HG03103 (cell line): ENCODE data around the gene POMGNT1.

ENCODE experiments used
- ATAC-seq: cut with Tn5 transposase; IDR thresholded peaks from one replicate; pipeline ENCODE4 v1.9.1; 2021; ENCODE audit warnings: low read depth; ENCODE audit not compliant: unreplicated experiment

POMGNT1 gene

DNA sequence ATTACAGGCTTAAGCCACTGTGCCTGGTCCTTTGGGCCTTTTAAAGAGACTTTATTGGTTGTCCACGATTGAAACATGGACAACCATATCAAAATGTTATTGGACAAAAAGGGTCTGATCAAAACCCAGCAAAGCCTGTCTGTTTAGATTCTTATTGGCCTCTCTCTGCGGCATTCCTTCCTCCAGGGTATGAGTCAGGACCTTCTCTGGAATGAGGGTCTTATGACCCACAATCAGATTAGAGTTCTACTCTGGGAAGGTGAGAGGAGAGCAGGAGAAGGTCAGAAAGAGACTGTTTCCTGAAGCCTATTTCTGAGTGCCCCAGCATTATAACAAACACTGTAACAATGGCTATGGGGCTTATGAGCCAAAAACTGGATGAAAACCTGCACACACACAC, 12.8 kb upstream of the POMGNT1 start:
- ATAC-seq = no peak

DNA sequence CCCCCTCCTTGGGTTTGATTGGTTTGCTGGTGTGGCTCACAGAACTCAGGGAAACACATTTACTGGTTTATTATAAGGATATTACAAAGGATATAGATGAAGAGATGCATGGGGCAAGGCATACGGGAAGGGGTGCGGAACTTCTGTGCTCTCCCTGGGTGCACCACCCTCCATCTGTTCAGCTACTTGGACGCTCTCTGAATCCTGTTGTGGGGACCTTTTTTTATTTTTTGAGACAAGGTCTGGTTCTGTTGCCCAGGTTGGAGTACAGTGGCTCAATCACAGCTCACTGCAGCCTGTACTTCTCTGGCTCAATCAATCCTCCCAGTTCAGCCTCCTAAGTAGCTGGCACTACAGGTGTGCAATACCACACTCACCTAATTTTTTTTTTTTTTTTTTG, 12.3 kb upstream of the POMGNT1 start:
- no peak for ATAC-seq

DNA sequence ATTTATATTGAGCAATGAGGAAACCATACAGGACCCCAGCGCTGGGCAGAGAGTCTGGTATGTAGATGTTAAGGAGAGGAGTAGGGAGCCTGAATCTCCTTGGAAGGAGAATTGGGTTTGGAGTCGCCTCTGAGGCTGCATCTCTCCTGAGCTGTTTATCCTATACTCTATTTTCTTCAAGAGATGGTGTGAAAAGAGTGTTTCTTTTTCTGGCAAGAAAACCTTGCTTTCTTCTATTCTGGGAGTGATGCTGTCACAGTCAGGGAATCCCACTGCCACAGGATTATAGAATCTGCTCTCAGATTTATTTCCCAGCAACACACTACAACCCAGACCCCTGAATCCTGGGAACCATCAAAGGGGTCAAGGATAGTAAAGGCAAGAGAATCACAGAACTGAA, 8.2 kb upstream of the POMGNT1 start:
- no peak for ATAC-seq

DNA sequence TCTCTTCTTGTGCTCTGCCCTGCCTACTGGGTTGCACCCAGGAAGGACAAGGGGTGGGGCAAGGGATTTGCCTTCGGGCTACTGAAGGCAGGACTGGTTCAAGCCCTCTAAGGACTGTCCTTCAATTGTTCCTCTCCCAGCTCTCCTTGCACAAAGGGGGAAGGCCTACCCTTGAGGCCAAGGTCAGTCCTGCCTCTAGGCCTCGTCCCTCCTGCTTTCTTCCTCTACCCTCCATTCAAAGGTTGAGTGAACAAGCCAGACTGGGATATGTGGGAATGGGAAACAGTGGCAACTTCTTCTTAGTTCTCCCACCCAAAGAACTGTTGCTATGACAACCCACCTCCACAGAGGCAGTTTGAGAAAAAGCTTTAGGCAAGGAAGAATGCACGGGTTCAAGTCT, 7.6 kb upstream of the POMGNT1 start:
- no peak for ATAC-seq

DNA sequence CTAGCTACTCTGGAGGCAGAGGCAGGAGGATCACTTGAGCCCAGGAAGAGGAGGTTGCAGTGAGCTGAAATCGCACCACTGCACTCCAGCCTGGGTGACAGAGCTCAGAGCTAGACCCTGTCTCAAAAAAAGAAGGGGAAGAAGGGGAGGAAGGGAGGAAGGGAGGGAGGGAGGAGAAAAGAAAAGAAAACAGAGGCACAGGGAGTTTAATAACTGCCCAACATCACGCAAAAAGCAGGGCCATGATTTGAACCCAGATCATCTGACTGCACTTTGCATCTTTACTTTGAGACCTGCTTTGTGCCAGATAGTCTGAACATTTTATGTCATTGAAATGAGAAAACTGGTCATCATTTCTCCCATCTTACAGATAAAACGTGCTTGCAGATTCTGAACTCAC, 6.9 kb upstream of the POMGNT1 start:
- ATAC-seq = no peak

DNA sequence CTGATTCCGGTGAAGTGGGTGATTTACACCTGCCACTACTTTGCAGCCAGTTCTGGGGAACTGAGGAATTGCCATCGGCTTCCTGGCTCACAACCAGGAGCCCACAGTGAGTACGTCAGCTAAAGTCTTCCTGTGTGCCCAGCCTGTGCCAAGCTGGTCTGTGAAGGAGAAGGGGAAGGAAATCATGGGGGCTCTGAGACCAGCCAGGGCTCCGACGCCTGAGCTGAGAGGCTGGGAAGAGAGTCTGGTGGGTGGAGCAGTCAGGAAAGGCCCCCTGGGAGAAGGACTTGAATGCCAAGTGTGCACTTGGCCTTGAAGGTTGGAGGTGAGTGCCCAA, 6.1 kb upstream of the POMGNT1 start:
- no peak for ATAC-seq

DNA sequence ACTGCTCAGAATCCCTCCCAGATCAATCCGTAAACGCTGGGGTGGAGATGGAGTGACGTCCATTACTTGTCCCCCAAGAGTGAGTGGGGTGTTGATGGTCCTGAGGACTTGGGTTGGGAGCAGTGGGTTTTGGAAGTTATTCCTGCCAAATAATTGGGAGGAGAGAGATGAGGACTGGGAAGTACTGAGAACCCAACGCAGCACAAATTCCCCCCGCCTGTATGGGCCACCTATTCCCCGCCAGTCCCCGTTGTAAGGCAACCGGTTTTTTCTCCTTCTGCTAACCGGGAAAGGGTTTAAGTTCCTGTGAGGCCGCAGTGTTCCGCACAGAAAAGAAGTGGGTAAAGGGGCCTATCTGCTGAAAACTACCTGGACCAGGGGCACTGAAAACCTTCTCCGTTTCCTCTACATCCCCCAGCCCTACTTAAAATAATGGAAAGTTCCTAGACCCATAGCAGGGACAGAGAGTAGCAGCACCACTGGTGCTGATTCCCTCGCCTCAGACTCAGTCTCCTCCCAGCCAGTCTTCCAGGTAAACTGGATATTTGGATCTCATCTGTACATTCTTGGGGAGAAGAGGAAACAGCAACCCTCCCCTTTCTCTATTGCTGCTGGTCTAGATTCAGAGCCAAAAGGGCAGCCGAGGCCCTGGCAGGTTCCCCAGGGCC, 5.6 kb upstream of the POMGNT1 start:
- no peak for ATAC-seq

DNA sequence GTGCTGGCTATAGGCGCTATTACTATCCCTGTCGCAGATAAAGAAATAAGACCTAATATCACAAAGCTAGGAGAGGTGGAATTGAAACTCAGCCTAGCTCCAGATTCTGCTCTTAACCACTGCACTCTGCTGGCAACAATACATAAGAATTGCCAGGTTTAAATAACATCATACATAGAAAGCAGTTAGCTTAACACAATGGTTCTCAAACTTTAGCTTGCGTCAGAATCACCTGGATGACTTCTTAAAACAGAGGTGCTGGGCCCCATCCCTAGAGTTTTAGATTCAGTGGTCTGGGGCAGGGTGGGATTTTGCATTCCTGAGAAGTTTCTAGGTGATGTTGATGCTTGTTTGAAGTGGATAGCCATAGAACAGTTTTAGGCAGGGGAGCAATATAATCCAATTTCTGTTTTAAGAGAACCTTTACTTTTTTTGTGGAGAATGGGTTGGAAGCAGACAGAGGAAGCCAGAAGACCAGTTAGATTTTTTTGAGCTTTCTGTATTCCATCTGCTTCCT, 1.1 kb upstream of the POMGNT1 start:
- ATAC-seq = no peak

DNA sequence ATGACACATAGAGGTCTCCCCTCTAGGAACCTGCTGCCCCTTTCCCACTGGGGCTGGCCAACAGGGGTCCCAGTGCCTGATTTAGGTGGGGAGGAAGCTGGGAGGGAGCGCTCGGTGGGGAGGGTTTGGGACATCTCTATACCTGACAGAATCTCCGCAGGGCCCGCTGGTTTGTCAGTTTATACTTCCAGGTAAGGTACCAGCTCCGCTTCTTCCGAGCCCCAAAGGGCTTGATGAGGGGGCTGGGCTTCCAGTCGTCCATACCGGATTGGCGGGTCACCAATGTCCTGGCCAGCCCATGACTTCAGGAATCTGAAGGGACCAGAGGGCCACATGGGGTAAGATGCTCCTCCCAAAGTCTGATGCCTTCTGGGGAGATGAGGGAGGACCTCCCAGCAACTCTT, 672 bp downstream of the POMGNT1 start:
- no peak for ATAC-seq

DNA sequence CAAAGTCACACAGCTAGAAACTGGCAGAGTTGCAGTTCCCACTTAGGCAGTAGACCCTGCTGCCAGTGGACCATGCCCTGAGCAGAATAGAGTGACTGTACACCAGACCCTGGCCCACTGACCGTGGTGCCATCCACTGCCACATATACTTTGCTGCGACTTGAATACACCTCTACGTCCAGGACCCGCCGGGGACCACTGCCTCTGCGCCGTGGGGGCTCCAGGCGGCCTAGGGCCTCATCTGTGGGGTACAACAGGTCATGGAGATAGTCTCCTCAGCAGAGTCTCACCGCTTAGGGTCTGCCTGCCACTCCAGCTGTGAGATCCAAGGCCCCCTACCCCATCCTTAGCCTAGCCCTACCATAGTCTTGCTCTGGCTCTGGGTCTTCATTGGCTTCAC, 1.6 kb downstream of the POMGNT1 start:
- no peak for ATAC-seq

DNA sequence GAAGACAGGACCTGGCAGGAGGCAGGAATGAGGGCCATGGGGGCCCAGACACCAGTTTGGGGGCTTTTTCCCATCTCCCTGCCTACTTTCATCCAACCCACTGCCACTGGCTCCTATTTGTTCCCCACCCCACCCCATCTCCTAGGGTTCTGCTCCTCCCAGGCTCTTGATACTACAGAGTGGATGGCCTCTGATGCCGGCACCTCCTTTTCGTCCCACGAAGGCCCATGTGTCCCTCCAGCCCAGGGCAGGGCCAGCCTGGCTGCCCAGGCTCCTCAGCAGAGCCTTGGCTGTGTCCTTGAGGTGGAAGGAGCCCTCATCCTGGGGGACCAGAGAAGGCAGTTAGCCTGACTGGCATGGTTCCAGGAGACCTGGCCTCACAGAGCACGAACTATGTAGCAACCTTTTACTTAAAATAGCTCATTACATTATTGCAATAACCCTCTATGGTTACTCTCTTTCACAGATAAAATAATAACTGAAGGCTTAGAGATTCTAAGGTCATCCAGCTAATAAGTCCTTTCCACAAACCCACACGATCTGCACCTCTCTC, 3.5 kb downstream of the POMGNT1 start:
- no peak for ATAC-seq

DNA sequence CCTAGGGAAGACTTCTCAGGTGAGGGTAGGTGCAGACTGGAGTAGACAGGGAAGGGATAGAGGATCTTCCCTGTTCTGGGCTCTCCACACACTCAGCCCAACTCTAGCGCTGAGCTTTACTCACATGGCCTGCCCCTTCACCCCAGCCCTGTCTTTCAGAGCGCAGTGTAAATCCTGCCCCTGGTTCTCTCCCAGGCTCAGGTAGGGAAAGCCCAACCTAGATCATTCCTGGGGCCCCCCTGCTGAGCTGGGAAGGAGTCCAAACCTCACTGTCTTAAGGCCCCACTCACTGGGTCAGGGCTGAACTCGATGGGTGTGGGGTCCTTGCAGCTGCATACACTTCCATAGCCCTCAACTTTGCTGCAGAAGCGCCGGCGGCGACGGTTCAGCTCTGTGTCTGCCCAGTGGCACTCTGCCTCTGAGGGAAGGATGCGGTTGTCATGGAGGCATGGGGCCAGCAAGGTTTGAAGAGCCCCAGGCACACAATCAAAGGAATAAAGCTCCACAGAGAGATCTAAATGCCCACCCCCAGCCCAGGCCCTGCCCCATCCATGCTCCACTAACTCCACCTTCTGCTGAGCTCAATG, 4.2 kb downstream of the POMGNT1 start:
- ATAC-seq = no peak

DNA sequence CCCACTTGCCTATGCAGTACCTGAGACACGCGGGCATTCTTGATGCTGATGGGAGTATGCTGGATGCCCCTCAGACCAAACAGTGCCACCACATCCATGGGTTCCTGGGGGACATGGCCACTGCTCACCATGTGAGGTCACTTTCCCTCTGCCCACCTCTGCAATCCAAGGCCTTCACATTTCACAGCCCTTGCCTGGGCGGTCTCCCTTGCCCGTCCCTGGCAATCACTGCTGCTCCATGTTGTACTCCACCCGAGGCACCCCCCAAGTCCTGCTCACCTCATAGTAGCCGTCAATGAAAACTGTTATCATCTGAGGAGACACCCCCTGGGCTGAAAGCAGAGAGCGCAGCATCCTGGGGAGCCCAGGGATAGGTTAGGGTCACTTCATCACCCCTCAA, 4.9 kb downstream of the POMGNT1 start:
- ATAC-seq = no peak

DNA sequence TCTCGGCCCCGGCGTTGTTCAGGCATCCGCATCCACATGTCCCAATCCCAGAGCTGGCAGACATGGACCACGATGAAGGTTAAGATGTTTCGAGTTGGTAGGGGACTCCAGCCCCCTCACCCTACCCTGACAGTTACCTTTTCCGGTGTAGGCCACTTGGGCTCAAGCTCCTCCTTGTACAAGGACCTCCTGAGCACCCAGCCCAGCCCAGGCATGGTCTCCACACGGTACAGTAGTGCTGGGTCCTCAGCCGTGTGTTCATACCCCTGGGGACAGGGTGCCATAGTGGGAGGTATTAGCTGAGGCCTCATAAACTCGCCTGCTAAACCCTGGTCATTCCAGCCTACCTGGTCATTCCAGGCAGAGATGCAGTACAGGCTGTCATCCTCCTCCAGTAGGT, 6.1 kb downstream of the POMGNT1 start:
- ATAC-seq = no peak

DNA sequence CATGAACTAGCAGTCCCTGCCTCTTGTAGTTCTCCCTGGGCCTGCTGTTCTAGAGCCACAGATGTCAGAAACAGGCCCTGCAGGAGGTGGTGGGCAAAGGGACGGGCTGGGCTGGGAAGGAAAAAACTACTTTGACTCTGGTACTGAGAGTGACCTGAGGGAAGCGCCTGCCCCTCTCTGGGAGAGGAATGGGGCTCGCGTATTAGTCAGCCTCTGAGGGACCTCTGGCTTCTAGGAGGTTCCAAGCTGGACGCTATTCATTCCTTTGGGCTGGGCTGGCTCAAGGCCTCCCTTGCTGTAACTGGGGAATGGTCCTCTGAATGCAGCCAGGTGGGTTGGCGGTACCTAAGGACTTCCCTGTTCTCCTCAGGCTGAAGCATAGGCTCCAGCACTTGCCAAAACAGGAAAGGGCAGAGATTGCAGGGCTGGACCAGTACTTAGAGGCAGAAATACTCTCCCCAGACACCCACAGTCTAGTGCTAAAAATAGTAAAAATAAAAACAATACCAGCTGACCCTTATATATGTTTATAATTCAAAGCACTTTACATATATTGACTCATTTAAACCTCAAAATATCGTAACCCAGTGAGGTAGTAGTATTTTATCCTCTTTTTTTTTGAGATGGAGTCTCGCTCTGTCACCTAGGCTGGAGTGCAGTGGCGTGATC, 7.1 kb downstream of the POMGNT1 start:
- no peak for ATAC-seq

DNA sequence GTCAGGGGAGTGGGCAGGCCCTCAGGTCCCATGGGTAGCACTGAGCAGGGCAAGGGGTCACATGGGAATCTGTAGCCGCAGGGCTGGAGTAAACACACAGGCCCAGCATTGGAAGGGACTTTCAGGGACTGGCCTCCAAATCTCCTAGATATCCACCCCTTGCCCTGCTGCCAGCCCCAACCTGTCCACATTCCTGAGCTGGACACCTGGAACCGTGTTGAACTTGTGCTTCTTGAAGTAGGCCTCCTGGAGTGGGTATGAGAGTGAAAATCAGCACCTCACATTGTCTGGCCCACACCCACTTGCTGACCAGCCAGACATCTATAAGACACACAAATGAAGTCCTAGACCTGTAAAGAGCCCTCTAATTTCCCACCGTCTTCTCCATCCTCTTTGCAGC, 7.7 kb downstream of the POMGNT1 start:
- no peak for ATAC-seq

DNA sequence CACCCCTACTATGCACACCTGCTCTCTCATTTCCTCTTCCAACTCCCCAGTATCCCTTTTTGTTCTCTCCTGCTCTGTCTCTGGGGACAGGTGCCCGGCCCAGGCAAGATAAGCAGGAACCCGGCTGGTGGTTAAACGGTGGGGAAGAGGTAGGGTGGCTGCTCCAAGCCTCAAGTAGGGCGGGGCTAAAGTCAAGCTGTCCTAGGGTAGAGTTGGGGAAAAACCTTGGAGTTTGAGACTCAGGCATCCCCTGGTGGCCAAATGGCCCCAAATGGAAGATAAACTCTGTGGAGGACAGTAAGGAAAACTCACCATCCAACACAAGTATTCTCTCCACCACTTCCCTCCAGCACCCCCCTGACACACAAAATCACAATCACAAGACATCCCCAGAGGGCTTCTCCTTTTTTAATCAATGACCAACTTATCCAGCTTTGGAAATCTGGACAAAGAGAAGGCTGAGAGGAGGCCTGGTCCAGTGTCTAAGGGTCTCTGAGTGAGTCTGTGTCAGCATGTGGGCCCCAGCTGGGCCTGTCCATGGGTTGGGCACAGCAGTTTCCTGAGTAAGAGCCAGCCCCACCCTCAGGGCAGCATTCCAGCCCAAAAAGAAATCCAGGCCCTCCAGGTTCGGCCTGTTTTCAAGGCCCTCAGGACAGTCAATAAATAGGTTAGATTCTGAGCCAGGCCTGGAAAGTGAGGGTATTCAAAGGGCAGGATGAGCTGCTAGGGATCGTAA, 9.8 kb downstream of the POMGNT1 start:
- no peak for ATAC-seq

DNA sequence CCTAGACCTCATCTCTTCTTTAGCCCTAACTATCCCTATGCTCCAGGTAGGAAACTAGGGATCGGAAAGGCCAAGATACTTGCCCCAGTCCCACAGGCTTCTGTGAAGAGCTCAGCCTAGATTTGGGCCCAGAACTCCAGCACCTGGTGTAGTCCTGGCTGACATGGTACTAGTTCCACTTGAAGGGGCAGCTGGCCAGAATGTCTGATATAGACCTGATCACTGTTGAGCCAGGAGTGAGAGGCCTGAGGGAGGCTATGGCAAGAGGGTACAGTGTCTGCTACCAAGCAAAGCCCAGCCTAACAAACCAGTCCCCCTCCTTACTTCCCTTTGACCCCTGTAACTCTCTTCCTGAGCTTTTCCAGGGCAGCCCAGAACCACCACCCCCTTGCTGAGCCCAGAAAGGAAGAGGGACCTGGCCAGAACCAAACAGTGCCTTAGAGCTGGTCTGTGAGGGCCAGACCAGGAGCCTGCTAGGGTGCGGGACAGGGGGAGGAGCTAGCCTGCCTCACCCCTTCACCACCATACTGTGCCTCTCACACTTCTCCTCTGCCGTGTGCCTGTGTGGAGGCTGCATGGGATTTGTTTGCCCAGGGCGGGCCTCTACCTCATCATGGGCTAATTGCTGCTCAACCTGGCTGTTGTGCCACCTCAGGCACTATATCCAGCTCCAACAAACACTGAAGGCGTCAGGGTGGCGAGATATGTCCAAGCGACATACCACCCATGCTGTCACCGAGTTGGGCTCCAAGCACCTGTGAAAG, 10.9 kb downstream of the POMGNT1 start:
- no peak for ATAC-seq

DNA sequence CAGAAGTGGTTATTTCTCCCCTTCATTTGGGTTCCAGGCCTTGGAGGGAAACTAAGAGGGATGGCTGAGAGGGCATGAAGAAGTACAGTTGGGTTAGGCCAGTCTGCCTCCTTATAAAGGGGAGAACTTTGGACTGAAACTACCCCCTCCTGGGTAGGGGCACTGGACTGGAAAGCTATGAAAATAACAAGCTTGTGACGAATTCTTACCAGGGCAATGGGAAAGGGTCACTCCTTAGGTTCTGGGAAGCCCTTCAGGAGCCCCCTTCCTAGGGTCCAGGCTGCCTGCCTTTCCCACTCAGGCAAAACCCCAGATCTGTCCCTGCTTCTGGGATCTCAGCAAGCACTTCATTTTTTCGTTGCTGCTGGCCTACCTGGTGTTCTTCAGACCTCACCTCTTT, 12.2 kb downstream of the POMGNT1 start:
- no peak for ATAC-seq

DNA sequence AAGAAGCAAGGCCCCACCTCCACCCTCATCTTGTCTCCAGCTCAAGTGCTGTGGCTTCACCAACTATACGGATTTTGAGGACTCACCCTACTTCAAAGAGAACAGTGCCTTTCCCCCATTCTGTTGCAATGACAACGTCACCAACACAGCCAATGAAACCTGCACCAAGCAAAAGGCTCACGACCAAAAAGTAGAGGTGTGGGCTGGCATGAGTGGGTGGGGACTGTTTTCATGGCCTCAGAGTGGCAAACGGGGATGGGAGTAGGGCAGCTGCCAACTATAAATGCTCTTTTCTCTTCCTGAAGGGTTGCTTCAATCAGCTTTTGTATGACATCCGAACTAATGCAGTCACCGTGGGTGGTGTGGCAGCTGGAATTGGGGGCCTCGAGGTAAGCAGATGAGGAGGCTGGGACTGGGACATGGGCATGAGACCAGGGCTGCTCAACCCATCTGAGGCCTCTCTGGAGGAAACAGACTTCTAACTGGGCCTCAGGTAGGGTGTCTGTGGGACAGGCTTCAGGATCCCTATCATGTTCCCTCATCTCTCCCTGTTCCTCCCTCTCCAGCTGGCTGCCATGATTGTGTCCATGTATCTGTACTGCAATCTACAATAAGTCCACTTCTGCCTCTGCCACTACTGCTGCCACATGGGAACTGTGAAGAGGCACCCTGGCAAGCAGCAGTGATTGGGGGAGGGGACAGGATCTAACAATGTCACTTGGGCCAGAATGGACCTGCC, 13.1 kb downstream of the POMGNT1 start:
- no peak for ATAC-seq
